IgD-negative memory B cell (primary cell): ENCODE data around the gene CHAF1B. TPM values are rescaled to one million over a fixed set of nuclear protein-coding genes. Genes with fewer than 3 reads are reported as not detected.

Source experiments
- H3K27ac Mint-ChIP-seq, 3 donors: one replicate each; pipeline ENCODE4 v1.8.0; 2020 to 2022; ENCODE audit warnings: mild to moderate bottlenecking in 3 of 3, mixed read lengths in 3 of 3, moderate library complexity in 1 of 3
- H3K27me3 Mint-ChIP-seq: one replicate; pipeline ENCODE4 v1.8.0; 2021; ENCODE audit warnings: mixed read lengths
- H3K36me3 Mint-ChIP-seq: one replicate; pipeline ENCODE4 v1.8.0; 2020; ENCODE audit warnings: mild to moderate bottlenecking, mixed read lengths
- H3K4me1 Mint-ChIP-seq, 3 donors: one replicate each; pipeline ENCODE4 v1.8.0; 2020 to 2022; ENCODE audit warnings: mixed read lengths in 3 of 3, mild to moderate bottlenecking in 1 of 3
- H3K4me3 Mint-ChIP-seq, 4 donors: one replicate each; pipeline ENCODE4 v1.8.0; 2020 to 2022; ENCODE audit warnings: mild to moderate bottlenecking in 4 of 4, mixed read lengths in 4 of 4, moderate library complexity in 3 of 4
- H3K9me3 Mint-ChIP-seq, 3 donors: one replicate each; pipeline ENCODE4 v1.8.0; 2020 to 2021; ENCODE audit warnings: mixed read lengths in 3 of 3, mild to moderate bottlenecking in 1 of 3
- polyA plus RNA-seq: library from polyadenylated mRNA; unstranded; fragments of 300-500 nt; fragmentation: Illumina TruSeq; gene quantifications from one replicate; pipeline ENCODE4 v1.2.3, GENCODE V29; 2021

The CHAF1B gene
- polyA plus RNA-seq, 1 donor from 2014 or later: 0.36 TPM

DNA sequence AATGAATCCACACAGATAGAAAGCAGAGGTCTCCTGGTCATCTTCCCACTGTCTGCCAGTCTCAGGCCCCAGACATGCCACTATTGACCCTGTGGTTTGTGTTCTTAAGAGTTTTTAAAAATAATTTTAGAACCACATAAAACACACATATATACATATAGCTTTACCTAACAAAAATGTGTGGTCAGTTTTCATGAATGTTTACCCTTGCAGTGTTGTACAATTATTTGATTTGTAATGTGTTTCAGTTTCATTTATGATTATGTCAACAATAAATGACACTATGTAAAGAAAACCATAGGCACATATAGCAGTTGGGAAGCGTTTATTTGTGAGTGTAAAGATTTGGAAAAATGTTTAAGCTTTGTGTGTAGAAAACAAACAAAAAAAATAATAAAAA is 17.1 kb downstream of the CHAF1B start:
- H3K4me1 Mint-ChIP-seq: no peaks in the 10 kb centered on the region
- peak overlapping the region in 1 of 3 donors; percentile 29 for H3K27ac Mint-ChIP-seq
- no peaks in the 10 kb centered on the region for H3K27me3 Mint-ChIP-seq
- no peaks in the 10 kb centered on the region for H3K9me3 Mint-ChIP-seq
- peaks cover 3% of the 10 kb centered on the region for H3K36me3 Mint-ChIP-seq
- no peak overlapping the region for H3K4me3 Mint-ChIP-seq

DNA sequence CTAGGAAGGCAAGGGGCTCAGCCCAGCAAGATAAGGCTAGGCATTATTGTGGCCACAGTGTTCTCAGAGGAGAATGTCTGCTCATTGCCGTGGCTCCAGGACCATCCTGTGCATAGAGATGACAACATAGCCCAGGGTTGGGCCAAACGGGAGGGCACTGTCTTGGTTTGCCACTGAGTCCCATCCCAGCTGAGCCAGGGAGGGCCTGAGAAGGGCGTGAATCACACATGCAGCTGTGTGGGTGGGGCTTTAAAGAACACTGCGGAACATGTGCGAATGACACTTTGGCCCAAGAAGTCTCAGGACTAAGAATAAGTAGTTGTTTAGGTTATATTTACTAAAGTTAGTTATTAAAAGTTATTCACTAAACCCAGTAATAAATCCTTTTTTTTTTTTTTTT is 18.5 kb downstream of the CHAF1B start:
- Mint-ChIP-seq H3K27me3 (no peaks in the 10 kb centered on the region), H3K4me3 (no peak overlapping the region), H3K36me3 (peaks cover 8% of the 10 kb centered on the region), H3K27ac (peak overlapping the region in 1 of 3 donors; percentile 80), H3K9me3 (no peaks in the 10 kb centered on the region), H3K4me1 (no peaks in the 10 kb centered on the region)

DNA sequence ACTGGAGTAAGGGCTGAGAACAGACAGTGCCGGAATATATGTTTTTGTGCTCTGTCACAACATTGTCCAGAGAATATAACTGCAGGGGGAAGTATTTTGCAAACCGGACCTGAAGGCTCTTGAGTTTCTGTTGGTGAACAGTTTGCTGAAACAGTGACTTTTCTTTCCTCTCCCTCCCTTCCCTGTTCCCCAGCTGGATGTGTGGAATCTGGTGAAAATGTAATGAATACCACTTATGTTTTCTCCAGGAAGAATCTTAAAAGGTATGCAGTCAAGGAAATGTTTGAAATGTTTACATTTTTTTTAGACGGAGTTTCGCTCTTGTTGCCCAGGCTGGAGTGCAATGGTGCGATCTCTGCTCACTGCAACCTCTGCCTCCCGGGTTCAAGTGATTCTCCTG is 23.4 kb downstream of the CHAF1B start:
- Mint-ChIP-seq H3K4me1 (peaks cover 0 to 1% (median 0%) of the 10 kb centered on the region in 3 donors), H3K27ac (no peak overlapping the region), H3K4me3 (no peak overlapping the region), H3K9me3 (no peaks in the 10 kb centered on the region), H3K36me3 (peaks cover 12% of the 10 kb centered on the region), H3K27me3 (no peaks in the 10 kb centered on the region)

DNA sequence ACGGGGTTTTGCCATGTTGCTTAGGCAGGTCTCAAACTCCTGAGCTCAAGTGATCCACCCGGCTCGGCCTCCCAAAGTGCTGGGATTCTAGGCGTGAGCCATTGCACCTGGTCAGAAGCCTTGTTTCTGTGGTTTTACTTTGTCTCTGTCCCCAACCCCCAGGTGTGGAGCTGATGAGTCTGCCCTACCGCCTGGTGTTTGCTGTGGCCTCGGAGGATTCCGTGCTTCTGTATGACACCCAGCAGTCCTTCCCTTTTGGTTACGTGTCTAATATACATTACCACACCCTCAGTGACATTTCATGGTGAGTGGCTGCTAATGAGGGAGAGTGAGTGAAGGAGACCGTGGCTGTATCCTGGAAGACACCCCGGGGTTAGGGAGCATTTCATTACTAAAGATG is 26.1 kb downstream of the CHAF1B start:
- Mint-ChIP-seq H3K36me3 (peaks cover 18% of the 10 kb centered on the region), H3K4me3 (no peak overlapping the region)

DNA sequence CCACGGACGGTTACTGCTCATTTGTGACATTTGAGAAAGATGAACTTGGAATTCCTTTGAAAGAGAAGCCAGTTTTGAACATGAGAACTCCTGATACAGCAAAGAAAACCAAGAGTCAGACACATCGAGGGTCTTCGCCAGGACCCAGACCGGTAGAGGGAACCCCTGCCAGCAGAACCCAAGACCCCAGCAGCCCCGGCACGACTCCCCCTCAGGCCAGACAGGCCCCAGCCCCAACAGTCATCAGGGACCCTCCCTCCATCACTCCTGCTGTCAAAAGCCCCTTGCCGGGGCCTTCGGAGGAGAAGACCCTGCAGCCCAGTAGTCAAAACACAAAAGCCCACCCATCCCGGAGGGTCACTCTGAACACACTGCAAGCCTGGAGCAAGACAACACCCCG is 27.7 kb downstream of the CHAF1B start:
- peaks cover 15% of the 10 kb centered on the region for H3K36me3 Mint-ChIP-seq
- H3K4me3 Mint-ChIP-seq: no peak overlapping the region
- no peaks in the 10 kb centered on the region for H3K27me3 Mint-ChIP-seq
- no peaks in the 10 kb centered on the region for H3K9me3 Mint-ChIP-seq
- no peak overlapping the region for H3K27ac Mint-ChIP-seq
- peaks cover 0 to 1% (median 0%) of the 10 kb centered on the region in 3 donors for H3K4me1 Mint-ChIP-seq

More for the DNA sequence above, 26.1 kb downstream of the CHAF1B start:
- Mint-ChIP-seq H3K9me3 (no peaks in the 10 kb centered on the region), H3K4me1 (peaks cover 0 to 1% (median 0%) of the 10 kb centered on the region in 3 donors), H3K27ac (no peak overlapping the region), H3K27me3 (no peaks in the 10 kb centered on the region)

DNA sequence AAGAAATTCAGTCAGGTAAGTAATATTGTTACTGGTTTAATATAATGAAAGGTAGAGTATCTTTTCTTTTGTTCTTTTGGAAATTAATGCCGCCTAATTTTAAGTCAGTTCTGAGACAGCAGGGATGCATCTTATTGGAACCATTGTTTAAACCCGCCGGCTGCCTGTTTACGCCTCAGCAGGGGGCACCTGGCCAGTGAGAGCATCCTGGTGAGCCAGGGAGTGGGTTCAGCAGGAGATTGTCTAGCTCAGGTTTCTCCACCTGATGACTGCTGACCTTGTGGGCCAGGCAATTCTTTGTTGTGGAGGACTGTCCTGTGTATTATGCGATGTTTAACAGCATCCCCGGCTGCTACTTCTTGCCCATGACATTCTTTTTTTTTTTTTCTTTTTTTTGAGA is 30.2 kb downstream of the CHAF1B start:
- H3K27ac Mint-ChIP-seq: no peak overlapping the region
- H3K4me1 Mint-ChIP-seq: no peaks in the 10 kb centered on the region
- no peaks in the 10 kb centered on the region for H3K9me3 Mint-ChIP-seq
- H3K27me3 Mint-ChIP-seq: no peaks in the 10 kb centered on the region
- peaks cover 12% of the 10 kb centered on the region for H3K36me3 Mint-ChIP-seq
- no peak overlapping the region for H3K4me3 Mint-ChIP-seq

DNA sequence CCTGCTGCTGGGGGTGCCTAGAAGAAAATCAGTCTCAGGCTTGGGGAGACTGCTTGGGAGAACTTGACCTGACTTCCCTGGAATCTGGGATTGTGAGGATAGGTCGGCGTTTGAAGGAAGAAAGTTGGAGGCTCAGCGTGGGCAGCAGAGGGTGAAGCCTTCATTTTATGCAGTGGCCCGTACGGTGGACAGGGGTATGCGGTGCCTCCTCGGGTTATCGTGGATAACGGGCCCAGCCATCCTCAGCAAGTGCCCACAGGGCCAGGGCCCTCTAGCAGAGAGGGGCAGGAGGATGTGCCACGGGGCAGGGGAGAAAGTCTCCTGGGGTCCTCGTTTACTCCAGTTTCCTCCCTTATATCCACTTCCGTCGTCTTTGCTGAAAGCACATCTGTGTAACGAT is 34.0 kb downstream of the CHAF1B start:
- Mint-ChIP-seq H3K4me1 (no peaks in the 10 kb centered on the region), H3K27ac (no peak overlapping the region), H3K36me3 (peaks cover 3% of the 10 kb centered on the region), H3K4me3 (no peak overlapping the region), H3K27me3 (no peaks in the 10 kb centered on the region), H3K9me3 (no peaks in the 10 kb centered on the region)

DNA sequence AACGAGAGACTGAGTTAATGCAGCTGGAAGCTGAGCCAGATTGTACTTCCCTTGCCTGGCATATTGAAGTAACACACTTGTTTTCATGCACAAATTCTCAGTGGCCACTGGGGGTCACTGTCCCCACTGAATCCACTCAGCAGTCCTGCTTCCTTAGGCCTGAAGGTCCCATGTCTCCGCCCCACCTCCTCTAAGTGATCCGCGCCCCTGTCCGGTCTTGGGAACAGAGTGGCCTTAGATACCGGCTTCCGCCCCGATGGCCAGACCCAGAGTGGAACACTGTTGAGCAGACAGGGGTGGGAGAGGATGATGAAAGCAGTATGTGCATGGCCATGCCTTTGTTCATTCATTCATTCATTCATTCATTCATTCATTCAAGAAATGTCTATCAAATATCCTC is 34.8 kb downstream of the CHAF1B start:
- H3K36me3 Mint-ChIP-seq: peaks cover 2% of the 10 kb centered on the region
- H3K4me3 Mint-ChIP-seq: no peak overlapping the region
- no peaks in the 10 kb centered on the region for H3K9me3 Mint-ChIP-seq
- H3K27me3 Mint-ChIP-seq: no peaks in the 10 kb centered on the region
- peak overlapping the region in 1 of 3 donors; percentile 82 for H3K27ac Mint-ChIP-seq
- no peaks in the 10 kb centered on the region for H3K4me1 Mint-ChIP-seq

DNA sequence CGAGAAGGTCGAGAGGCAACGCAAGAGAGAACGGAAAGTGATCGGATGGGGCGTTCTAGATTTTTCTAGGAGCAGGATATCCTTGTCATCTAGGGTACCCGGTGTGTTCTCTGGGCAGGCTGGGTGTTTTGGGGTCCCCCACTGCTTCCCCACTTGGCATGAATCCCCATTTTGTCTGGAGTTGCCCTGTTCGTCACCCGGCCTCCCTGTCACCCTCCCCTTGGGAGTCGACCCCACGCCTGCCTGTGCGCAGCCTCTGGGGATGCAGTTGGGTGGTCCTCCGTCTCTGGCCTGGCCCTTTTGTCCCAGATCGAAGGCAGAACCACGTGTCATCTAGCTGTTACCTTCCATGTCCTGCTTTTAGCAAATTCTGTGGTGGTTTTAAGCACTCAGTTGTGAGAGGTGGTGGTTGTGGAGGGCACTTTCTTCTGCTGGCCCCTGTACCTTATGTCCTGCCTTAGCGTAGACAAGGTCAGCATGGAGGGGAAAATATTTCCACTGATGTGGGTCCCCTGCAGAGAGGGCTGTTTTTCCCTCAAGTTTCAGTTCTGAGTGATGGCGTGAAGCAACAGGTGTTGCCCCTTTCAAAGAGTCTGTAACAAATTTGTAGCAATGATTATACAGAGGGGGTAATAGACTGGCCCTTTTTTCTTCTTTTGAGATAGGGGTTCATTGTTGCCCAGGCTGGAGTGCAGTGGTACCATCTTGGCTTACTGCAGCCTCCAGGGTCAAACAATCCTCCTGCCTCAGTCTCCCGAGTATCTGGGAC is 35.6 kb downstream of the CHAF1B start:
- no peaks in the 10 kb centered on the region for H3K4me1 Mint-ChIP-seq
- H3K27ac Mint-ChIP-seq: no peak overlapping the region
- no peaks in the 10 kb centered on the region for H3K27me3 Mint-ChIP-seq
- no peaks in the 10 kb centered on the region for H3K9me3 Mint-ChIP-seq
- no peak overlapping the region for H3K4me3 Mint-ChIP-seq
- peaks cover 2% of the 10 kb centered on the region for H3K36me3 Mint-ChIP-seq

DNA sequence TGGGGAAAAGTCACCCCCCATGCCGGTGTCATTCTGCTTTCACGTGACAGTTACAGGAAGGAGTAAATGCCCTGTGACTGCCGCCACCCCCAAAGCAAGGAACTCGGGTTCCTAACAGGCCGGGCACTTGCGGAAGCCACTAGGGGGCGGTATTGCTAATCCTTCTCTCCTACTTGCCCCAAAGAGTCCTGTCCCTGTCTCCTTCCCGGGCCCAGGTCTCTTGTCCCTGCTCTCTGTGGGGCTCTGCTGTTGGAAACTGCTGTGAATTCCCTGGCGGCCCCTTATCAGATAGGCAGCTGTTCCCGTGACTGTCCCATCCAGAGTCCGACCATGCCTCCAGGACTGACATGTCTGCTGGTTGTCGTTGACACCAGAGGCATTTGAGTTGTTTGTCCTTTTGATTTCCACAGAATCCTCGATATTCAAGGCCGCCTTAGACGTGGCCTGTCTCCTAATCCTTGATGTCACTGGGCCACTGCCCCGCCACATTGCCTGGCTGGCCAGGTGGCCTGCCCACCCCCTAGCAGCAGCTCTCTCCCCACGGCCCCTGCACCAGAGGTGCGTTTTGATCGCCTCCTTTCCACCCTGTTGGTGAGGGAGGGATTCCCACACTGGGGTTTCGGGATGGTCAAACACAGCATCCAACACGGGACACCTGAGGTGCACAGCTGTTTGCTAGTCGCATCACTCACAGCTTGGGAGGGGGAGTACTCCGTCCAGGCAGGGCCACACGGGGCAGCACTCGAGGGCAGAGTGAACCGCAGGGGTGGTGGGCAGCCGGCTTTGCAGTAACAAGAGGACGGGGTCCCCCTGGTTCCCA is 37.3 kb downstream of the CHAF1B start:
- no peaks in the 10 kb centered on the region for H3K27me3 Mint-ChIP-seq
- H3K27ac Mint-ChIP-seq: no peak overlapping the region
- H3K4me1 Mint-ChIP-seq: no peaks in the 10 kb centered on the region
- H3K9me3 Mint-ChIP-seq: no peaks in the 10 kb centered on the region
- no peak overlapping the region for H3K4me3 Mint-ChIP-seq
- H3K36me3 Mint-ChIP-seq: no peaks in the 10 kb centered on the region

DNA sequence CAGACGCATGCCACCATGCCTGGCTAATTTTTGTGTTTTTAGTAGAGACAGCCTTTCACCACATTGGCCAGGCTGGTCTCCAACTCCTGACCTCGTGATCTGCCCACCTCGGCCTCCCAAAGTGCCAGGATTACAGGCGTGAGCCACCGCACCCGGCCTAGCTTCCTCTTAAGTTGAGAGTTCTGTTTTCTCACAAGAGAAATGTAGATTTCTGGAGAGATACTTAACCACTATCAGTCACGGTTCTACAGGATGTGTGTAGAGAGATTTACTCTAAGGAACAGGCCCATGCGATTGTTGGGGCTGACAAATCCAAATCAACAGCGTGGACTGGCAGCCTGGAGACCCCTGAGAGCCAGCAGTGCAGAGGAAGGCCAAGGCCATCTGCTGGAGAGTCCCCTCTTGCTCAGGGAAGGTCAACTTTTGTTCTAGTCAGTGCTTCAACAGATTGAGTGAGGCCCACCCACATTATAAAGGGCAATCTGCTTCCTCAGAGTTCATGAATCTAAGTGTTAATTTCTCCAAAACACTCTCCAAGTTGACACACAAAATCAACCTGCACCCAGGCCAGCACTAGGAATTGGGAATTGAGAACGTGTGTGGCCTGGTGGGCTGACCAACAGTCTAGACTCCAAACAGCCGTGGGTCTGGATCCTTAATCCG is 38.7 kb downstream of the CHAF1B start:
- no peaks in the 10 kb centered on the region for H3K9me3 Mint-ChIP-seq
- H3K27ac Mint-ChIP-seq: no peak overlapping the region
- no peaks in the 10 kb centered on the region for H3K36me3 Mint-ChIP-seq
- no peaks in the 10 kb centered on the region for H3K4me1 Mint-ChIP-seq
- no peak overlapping the region for H3K4me3 Mint-ChIP-seq
- H3K27me3 Mint-ChIP-seq: no peaks in the 10 kb centered on the region

DNA sequence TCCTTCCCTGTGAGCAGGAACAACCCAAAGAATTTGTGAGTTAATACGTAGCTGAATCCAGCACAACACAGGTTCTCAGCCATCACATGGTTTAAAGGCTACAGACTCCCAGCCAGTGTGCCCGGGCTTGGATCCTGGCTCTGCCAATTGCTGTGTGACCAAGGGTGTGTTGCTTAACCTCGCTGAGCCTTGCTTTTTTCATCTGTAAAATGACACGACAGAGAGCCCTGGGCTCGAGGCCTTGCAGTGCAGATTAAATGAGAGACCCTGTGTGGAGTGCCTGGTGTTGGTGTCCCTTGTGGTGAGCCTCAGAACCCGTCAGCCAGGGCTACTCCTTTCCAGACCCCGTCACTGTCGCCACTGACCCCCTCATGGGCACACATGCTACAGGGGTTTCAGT is 39.4 kb downstream of the CHAF1B start:
- Mint-ChIP-seq H3K36me3 (no peaks in the 10 kb centered on the region), H3K27ac (no peak overlapping the region), H3K4me1 (no peaks in the 10 kb centered on the region)

DNA sequence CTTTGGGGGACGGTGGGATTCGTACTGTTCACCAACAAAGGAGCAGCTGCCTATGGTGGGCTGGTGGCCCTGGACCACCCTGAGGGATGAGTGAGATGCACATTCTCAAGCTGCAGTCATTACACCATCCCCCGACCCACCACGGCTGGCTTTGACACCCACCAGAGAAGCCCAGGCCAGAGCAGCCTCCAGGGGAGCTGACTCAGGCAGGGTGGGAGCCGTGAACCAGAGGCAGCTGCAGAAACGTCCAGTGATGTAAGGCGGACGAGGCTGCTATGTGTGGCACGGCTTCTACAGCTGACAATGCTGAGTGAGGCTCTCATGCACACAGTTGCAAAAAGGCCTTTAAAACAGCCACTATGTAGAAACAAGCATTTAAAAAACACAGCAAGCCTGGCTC is 40.1 kb downstream of the CHAF1B start:
- H3K9me3 Mint-ChIP-seq: no peaks in the 10 kb centered on the region
- H3K27me3 Mint-ChIP-seq: peaks cover 3% of the 10 kb centered on the region
- H3K36me3 Mint-ChIP-seq: no peaks in the 10 kb centered on the region
- no peak overlapping the region for H3K4me3 Mint-ChIP-seq
- H3K27ac Mint-ChIP-seq: no peak overlapping the region
- H3K4me1 Mint-ChIP-seq: peaks cover 1 to 5% (median 2%) of the 10 kb centered on the region in 3 donors

More for the DNA sequence above, 39.4 kb downstream of the CHAF1B start:
- Mint-ChIP-seq H3K9me3 (no peaks in the 10 kb centered on the region), H3K27me3 (no peaks in the 10 kb centered on the region), H3K4me3 (no peak overlapping the region)

DNA sequence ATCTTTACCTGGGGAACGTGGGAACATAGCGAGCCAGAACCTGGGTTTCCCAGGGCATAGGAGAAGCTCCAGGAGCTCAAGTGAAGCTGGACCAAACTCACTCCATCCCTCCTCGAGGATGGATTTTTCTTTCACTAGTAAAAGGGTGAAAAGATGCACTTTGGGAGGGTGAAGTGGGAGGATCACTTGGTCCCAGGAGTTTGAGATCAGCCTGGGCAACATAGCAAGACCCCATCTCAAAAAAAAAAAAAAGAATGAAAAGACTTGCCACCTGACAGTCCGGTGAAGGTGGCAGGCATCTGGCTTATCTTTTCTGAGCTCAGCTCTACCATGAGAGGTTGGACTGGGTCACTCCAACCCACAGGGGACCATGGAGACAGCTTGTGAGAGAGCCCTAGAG is 42.3 kb downstream of the CHAF1B start:
- Mint-ChIP-seq H3K36me3 (no peaks in the 10 kb centered on the region), H3K4me1 (peaks cover 2 to 7% (median 5%) of the 10 kb centered on the region in 3 donors), H3K27ac (no peak overlapping the region), H3K9me3 (no peaks in the 10 kb centered on the region), H3K4me3 (no peak overlapping the region), H3K27me3 (peaks cover 17% of the 10 kb centered on the region)

DNA sequence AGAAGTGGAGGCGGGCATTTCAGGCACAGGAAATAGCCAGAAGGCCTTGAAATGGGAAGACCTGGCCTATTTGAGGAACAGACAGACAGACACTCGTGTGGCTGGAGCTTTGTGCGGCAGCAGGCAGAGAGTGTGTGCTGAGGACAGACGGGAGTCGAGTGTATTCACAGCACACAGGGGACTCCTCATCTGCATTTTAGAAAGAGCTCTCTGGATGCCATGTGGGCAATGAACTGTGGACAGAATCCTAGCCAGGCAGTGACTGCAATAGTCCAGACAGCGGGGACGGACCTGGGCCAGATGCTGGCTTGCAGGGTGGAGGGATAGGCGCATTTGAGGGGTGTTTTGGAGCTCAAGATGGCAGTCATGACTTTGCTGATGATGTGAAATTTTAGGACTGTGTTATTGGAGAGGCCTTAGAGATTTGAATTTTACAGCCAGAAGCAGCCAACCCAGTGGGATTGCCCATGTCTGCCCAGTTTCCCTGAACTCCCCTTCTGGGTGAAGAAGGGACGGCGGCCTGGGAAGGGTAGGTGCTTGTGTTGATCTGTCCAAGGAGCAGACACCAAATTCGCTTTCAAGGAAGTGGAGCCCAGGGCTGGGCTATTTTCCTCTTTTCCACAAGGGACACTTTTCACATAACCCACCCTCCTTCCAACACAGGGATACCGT is 43.7 kb downstream of the CHAF1B start:
- H3K9me3 Mint-ChIP-seq: no peaks in the 10 kb centered on the region
- no peaks in the 10 kb centered on the region for H3K36me3 Mint-ChIP-seq
- H3K4me1 Mint-ChIP-seq: peaks cover 2 to 7% (median 5%) of the 10 kb centered on the region in 3 donors
- peak overlapping the region in 2 of 4 donors; percentile 60 to 88 for H3K4me3 Mint-ChIP-seq
- H3K27me3 Mint-ChIP-seq: peaks cover 22% of the 10 kb centered on the region
- H3K27ac Mint-ChIP-seq: no peak overlapping the region
